Skeletal muscle satellite cell (primary cell): ENCODE measurements around the gene CACNA1E. TPM values are rescaled to one million over a fixed set of nuclear protein-coding genes. Genes with fewer than 3 reads are reported as not detected.

Source experiments
- H3K27me3 ChIP-seq: 2 replicates; pipeline ENCODE4 v1.7.0; 2013; ENCODE audit warnings: low read length; ENCODE audit not compliant: control insufficient read depth, insufficient read depth
- H3K36me3 ChIP-seq: 2 replicates; pipeline ENCODE4 v1.7.0; 2013; ENCODE audit warnings: mild to moderate bottlenecking, control low read depth, low read length; ENCODE audit not compliant: insufficient read depth
- H3K4me1 ChIP-seq: 2 replicates; pipeline ENCODE4 v1.7.0; 2013; ENCODE audit warnings: low read length; ENCODE audit not compliant: control insufficient read depth, insufficient read depth
- H3K4me2 ChIP-seq: 2 replicates; pipeline ENCODE4 v1.7.0; 2013; ENCODE audit warnings: mild to moderate bottlenecking, low read length
- H3K4me3 ChIP-seq: 2 replicates; pipeline ENCODE4 v1.7.0; 2013; ENCODE audit warnings: low read length
- H3K9ac ChIP-seq: 2 replicates; pipeline ENCODE4 v1.7.0; 2013; ENCODE audit warnings: mild to moderate bottlenecking, low read depth, low read length, moderate library complexity
- H3K9me3 ChIP-seq: replicated peaks from 2 replicates; pipeline ENCODE4 v1.7.0; 2013; ENCODE audit warnings: mild to moderate bottlenecking, control low read depth, low read length
- total RNA-seq: library from RNA; depleted of rRNA; stranded (reverse); fragments of >200 nt; gene quantifications from 2 replicates; pipeline ENCODE4 v1.2.3, GENCODE V29; 2012; rRNA removed

CACNA1E gene
- total RNA-seq: not detected in 2 replicates

- H3K27me3 ChIP-seq: peaks cover 63% of the 10 kb centered on the region
- no peak within 1 kb of the TSS for H3K9ac ChIP-seq
- H3K36me3 ChIP-seq: no peaks in the 10 kb centered on the region
- peak within 1 kb of the TSS; percentile 63 for H3K4me2 ChIP-seq
- H3K9me3 ChIP-seq: no peaks in the 10 kb centered on the region
- H3K4me1 ChIP-seq: no peaks in the 10 kb centered on the region
- no peak within 1 kb of the TSS for H3K4me3 ChIP-seq
These were observed at the start of gene CACNA1E for GRCh38 chr1:181483285-181484195. CACNA1E (plus strand) TSS chr1:181483517; CDS start chr1:181483745, 228 bp downstream.

GRCh38 chr1:181433931-181434330, 49.4 kb upstream of the CACNA1E start:
- Histone ChIP-seq H3K9me3 (no peaks in the 10 kb centered on the region), H3K27me3 (peaks cover 11% of the 10 kb centered on the region), H3K4me1 (no peaks in the 10 kb centered on the region), H3K4me3 (no peak overlapping the region), H3K4me2 (no peak overlapping the region), H3K36me3 (no peaks in the 10 kb centered on the region), H3K9ac (no peak overlapping the region)

DNA sequence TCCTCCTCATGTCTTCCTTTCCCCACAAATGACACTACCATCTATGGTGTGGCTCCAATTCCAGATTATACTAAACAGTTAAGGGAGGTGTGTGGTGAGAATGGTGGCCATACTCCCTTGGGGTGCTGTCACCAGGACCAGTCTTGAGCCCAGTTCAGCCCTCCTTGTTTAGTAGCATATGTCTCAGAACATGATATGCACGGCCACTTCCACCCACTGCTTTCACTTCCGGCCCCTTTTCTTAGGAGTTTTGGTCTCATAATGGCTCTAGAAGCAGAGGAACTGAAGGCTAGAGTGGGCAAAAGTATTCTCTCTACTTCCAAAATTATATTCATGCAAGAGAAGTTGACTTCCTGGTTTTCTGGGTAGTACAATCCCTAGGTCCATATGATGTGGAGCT, 45.3 kb upstream of the CACNA1E start:
- no peaks in the 10 kb centered on the region for H3K9me3 ChIP-seq
- H3K4me1 ChIP-seq: no peaks in the 10 kb centered on the region
- no peaks in the 10 kb centered on the region for H3K27me3 ChIP-seq
- H3K4me3 ChIP-seq: no peak overlapping the region
- no peak overlapping the region for H3K9ac ChIP-seq
- no peaks in the 10 kb centered on the region for H3K36me3 ChIP-seq
- no peak overlapping the region for H3K4me2 ChIP-seq

GRCh38 chr1:181440510-181440909, 42.8 kb upstream of the CACNA1E start:
- Histone ChIP-seq H3K27me3 (no peaks in the 10 kb centered on the region), H3K9ac (no peak overlapping the region), H3K36me3 (no peaks in the 10 kb centered on the region), H3K4me2 (no peak overlapping the region), H3K9me3 (no peaks in the 10 kb centered on the region), H3K4me1 (no peaks in the 10 kb centered on the region), H3K4me3 (no peak overlapping the region)

DNA sequence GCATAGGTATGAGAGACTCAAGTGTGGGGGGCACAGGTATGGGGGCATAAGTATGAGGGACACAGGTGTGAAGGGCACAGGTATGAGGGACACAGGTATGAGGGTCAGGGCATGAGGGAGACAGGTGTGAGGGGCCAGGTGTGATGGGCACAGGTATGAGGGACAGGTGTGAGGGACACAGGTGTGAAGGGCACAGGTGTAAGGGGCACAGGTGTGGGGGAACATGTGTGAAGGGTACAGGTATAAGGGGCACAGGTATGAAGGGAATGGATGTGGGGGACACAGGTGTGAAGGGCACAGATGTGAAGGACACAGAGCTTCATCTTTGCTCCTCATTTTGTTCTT, 41.2 kb upstream of the CACNA1E start:
- no peaks in the 10 kb centered on the region for H3K9me3 ChIP-seq
- no peaks in the 10 kb centered on the region for H3K4me1 ChIP-seq
- no peaks in the 10 kb centered on the region for H3K36me3 ChIP-seq
- H3K27me3 ChIP-seq: no peaks in the 10 kb centered on the region
- H3K9ac ChIP-seq: no peak overlapping the region
- no peak overlapping the region for H3K4me3 ChIP-seq
- no peak overlapping the region for H3K4me2 ChIP-seq

DNA sequence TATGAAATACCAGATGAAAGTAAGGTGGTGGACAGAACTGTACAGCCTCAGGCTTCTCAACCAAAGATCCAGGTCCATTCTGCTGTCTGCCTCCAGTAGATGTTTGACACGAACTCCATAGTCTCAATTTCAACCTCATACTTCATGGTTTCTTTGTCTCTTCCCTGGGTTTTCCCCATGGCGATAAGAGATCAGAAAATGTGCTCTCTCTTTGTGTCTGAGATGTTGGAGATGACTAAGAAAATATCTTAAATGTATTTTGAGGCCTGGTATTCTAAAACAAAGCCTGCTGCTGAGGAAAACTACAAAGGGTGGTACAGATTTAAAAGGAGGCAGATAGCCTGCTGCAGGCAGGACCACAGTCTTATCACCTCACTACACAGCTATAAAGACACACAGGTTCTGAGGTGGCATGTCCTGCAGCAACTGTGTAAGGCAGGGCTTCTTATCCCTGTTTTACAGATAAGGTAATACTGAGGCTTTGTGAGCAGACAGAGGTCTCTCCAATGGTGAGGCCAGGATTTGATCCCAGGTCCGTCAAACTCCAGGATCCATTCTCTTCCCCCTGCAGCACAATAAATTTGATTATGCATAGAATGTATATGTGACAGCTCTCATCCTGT, 40.0 kb upstream of the CACNA1E start:
- Histone ChIP-seq H3K36me3 (no peaks in the 10 kb centered on the region), H3K27me3 (no peaks in the 10 kb centered on the region), H3K4me2 (no peak overlapping the region), H3K4me3 (no peak overlapping the region), H3K9ac (no peak overlapping the region), H3K4me1 (no peaks in the 10 kb centered on the region), H3K9me3 (no peaks in the 10 kb centered on the region)

DNA sequence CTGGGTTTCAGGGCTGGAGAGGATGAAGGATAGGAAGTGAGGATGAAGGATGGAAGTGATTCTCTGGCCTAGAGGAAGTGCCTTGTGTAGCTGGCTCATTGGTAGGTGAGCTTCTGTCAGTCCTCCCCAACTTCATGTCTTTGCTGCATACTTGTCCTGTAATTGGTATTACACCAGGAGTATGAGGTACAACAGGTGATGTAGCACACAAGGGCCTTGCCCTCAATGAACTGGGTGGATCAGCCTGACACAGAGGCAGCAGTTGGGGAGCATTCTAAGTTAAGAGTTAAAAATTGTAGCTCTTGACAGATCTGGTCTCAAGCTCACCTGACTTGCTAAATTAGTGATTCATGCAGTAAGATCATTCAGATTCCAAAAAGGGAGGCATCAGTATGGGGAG, 37.9 kb upstream of the CACNA1E start:
- Histone ChIP-seq H3K27me3 (no peaks in the 10 kb centered on the region), H3K9me3 (no peaks in the 10 kb centered on the region), H3K4me1 (no peaks in the 10 kb centered on the region), H3K36me3 (no peaks in the 10 kb centered on the region), H3K4me2 (no peak overlapping the region), H3K9ac (no peak overlapping the region), H3K4me3 (no peak overlapping the region)

DNA sequence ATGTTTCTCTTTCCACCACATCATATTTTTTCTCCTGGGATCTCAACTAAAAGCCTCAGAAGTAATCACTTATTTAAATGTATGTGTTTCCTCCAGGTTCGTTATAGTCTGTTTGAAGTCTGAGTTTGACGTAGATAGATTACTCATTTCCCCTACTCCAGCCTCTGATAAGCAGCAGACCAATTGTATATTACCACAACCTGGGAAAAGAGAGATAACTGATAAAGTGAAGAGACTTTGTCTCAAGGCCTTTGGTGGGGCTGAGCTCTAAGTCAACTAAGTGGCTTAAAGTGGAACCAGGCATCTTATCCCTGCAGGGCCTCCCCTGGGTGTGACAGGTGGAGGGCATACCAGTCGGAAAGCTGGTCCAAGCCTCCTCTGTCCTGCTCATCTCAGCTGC, 34.9 kb upstream of the CACNA1E start:
- H3K4me2 ChIP-seq: no peak overlapping the region
- no peaks in the 10 kb centered on the region for H3K4me1 ChIP-seq
- H3K27me3 ChIP-seq: no peaks in the 10 kb centered on the region
- no peaks in the 10 kb centered on the region for H3K36me3 ChIP-seq
- H3K9me3 ChIP-seq: no peaks in the 10 kb centered on the region
- H3K9ac ChIP-seq: no peak overlapping the region
- no peak overlapping the region for H3K4me3 ChIP-seq

GRCh38 chr1:181451661-181452230, 31.6 kb upstream of the CACNA1E start:
- H3K4me2 ChIP-seq: no peak overlapping the region
- no peak overlapping the region for H3K9ac ChIP-seq
- H3K4me3 ChIP-seq: no peak overlapping the region
- H3K36me3 ChIP-seq: no peaks in the 10 kb centered on the region
- H3K9me3 ChIP-seq: no peaks in the 10 kb centered on the region
- H3K4me1 ChIP-seq: no peaks in the 10 kb centered on the region
- H3K27me3 ChIP-seq: no peaks in the 10 kb centered on the region

GRCh38 chr1:181452746-181453145, 30.6 kb upstream of the CACNA1E start:
- Histone ChIP-seq H3K9me3 (no peaks in the 10 kb centered on the region), H3K4me2 (no peak overlapping the region), H3K36me3 (no peaks in the 10 kb centered on the region), H3K27me3 (no peaks in the 10 kb centered on the region), H3K9ac (no peak overlapping the region), H3K4me1 (no peaks in the 10 kb centered on the region), H3K4me3 (no peak overlapping the region)

DNA sequence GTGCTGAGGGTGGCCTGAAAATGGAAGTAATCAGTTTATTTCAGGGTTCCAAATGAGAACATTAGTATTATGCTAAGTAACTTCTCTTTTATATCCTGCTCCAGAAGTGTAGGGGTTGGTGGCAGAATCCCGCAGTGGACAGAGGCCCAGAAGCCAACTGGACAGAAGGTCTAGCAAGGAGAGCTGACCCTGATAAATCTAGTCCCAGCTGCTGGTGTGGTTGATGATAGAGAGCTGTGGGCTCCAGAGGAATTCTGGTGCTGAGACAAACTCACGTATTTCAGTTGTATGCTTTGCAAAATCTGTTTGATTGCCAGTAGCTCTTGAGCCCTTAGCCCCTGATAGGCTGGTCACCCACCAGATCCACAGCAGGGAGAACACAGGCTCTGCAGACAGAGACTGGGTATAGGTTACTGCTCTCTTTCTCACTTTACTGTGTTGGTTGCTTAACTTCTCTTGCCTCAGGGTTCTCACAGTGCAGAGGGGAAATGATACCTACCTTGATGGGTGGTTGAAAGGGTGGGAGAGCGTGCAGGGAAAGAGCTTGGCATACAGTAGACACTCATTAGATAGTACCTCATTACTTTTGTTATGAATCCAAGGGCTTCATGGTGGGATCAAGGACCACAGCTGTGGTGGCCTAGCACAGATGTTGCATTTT, 29.6 kb upstream of the CACNA1E start:
- Histone ChIP-seq H3K27me3 (no peaks in the 10 kb centered on the region), H3K9me3 (no peaks in the 10 kb centered on the region), H3K4me2 (no peak overlapping the region), H3K4me3 (no peak overlapping the region), H3K9ac (no peak overlapping the region), H3K4me1 (no peaks in the 10 kb centered on the region), H3K36me3 (no peaks in the 10 kb centered on the region)
